Ishikawa (cell line): ENCODE data around the gene C15orf39.
A peak's percentile ranks its signal among the peaks of the same experiment; 100 is the strongest.

Source experiments
- CEBPB ChIP-seq: IDR thresholded peaks from 2 replicates; pipeline ENCODE4 v1.6.1; 2012
- CREB1 ChIP-seq: IDR thresholded peaks from 2 replicates; pipeline ENCODE4 v1.6.1; 2012; ENCODE audit warnings: low read depth
- MAX ChIP-seq: IDR thresholded peaks from 2 replicates; pipeline ENCODE4 v1.6.1; 2012
- RAD21 ChIP-seq: IDR thresholded peaks from 2 replicates; pipeline ENCODE4 v1.6.1; 2012; ENCODE audit warnings: low read depth
- REST ChIP-seq: IDR thresholded peaks from 2 replicates; pipeline ENCODE4 v1.6.1; 2012; ENCODE audit warnings: low read depth, mild to moderate bottlenecking
- TAF1 ChIP-seq: IDR thresholded peaks from 2 replicates; pipeline ENCODE4 v1.6.1; 2012; ENCODE audit warnings: low read depth, mild to moderate bottlenecking
- TCF12 ChIP-seq: IDR thresholded peaks from 2 replicates; pipeline ENCODE4 v1.6.1; 2012; ENCODE audit warnings: low read depth
- USF1 ChIP-seq: IDR thresholded peaks from 2 replicates; pipeline ENCODE4 v1.6.1; 2012
- YY1 ChIP-seq: IDR thresholded peaks from 2 replicates; pipeline ENCODE4 v1.6.1; 2012; ENCODE audit warnings: low read depth

- TF ChIP-seq RAD21 (peak; percentile 30; the same call in 1 of the 2 replicates), YY1 (no peak), CEBPB (no peak), REST (no peak), TCF12 (peak; percentile 56; the same call in 1 of the 2 replicates), TAF1 (peak; percentile 51; the same call in 1 of the 2 replicates), MAX (peak; percentile 29; the same call in 1 of the 2 replicates), CREB1 (peak; percentile 66; the same call in 1 of the 2 replicates), USF1 (no peak)
These were observed 692 bp upstream of the C15orf39 start for GRCh38 chr15:75200765-75201615.
